T-helper 9 cell (primary cell): Measurements from ENCODE around the gene PRR16.
"Not testable (repeated sequence)": the region's sequence is repeated elsewhere in the genome, so short reads cannot be mapped to it uniquely, and the experiment has no call there.

ENCODE experiments used
- DNase-seq: peaks from one replicate; pipeline ENCODE4 v3.0.0-alpha.2; 2020

The PRR16 gene

DNA sequence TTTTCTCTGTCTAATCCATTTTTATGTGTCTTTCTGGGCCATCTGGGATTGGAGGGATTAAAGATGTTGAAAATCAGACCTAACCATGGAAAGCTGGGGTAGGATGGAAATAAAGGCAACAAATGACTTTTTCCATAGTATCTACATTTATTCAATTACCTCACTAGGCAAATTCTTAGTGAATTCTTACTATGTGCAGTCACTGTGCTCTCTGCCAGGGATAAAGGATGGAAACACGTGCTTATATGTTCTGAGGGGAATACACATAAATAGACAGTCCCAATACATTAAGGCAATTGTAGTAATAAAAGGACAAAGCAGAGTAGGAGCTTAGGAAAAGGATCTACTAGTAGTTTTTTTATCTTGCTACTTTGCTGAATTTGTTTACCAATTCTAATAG is 214.2 kb downstream of the PRR16 start:
- DNase-seq, result no peak

DNA sequence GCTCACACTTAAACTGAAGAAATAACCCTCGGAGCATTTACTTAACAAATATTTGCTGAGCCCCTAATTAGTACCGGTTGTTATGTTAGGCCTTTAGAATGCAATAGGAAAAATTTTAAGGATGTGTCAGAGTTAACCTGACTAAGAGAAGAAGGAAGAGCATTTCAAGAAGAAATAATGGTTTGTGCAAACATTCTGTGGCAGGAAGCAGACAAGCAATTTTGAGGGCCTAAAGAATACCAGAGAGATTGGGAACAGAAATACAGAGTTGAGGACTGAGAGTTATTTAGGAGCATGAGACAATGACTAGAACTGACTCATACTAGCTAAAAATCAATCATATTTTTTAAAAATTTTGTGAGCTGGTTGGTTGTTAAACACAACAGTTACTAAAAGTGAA is 218.8 kb downstream of the PRR16 start:
- no peak for DNase-seq

- DNase-seq, result no peak
These were observed 219.5 kb downstream of the PRR16 start for GRCh38 chr5:120683580-120683979.

- no peak for DNase-seq
These were observed 220.1 kb downstream of the PRR16 start for GRCh38 chr5:120684213-120684612.

- DNase-seq, result no peak
These were observed 220.8 kb downstream of the PRR16 start for GRCh38 chr5:120684749-120685415.

DNA sequence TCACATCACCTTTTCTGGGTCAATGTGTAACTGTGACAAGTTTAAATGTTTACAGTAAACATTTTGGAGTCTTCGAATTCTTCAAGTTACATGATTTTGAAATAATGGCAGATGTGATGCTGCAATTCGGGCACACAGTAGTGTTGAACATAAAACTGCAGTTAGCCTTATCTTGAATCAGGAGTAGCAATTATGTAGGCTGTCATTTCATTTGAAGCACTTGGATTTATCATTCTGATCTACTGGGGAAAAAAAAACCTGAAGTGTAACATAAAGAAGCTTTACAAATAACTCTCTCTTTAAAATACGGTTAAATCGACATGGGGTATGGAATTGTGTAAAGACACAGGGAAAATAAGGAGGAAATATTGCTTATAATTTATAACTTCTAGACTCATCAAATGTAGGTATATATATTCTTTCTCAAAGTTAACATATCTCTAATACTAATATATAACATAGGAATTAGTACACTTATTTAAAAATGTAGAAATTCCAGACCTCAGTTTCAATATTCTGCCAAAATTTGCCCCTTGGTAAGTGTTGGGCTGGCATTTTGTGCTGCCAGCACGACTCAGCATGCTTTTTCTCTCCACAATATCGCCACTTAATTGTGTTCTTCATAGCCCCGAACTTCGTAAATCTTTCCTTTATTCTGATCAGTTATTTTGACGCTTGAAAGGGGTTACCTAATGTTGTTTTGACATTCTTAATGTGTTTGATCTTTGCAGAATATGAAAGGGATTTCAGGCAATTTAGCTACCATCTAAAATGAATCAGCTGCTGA is 226.7 kb downstream of the PRR16 start:
- no peak for DNase-seq

- no peak for DNase-seq
These were observed 228.2 kb downstream of the PRR16 start for GRCh38 chr5:120692325-120692724.

GRCh38 chr5:120695368-120695880 is 231.3 kb downstream of the PRR16 start:
- no peak for DNase-seq

GRCh38 chr5:120697147-120697546 is 233.0 kb downstream of the PRR16 start:
- DNase-seq, result no peak

DNA sequence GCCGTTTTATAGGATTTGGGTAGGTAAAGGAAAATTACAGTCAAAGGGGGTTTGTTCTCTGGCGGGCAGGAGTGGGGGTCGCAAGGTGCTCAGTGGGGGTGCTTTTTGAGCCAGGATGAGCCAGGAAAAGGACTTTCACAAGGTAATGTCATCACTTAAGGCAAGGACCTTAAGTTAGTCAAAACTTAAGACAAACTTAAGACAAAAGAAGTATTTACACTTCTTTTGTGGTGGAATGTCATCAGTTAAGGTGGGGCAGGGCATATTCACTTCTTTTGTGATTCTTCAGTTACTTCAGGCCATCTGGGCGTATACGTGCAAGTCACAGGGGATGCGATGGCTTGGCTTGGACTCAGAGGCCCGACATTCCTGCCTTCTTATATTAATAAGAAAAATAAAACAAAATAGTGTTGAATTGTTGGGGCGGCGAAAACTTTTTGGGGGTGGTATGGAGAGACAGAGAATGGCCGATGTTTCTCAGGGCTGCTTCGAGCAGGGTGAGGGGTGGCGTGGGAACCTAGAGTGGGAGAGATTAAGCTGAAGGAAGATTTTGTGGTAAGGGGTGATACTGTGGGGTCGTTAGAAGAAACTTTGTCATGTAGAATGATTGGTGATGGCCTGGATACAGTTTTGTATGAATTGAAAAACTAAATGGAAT is 233.7 kb downstream of the PRR16 start:
- DNase-seq, result not testable (repeated sequence)

- DNase-seq, result not testable (repeated sequence)
These were observed 236.6 kb downstream of the PRR16 start for GRCh38 chr5:120700653-120701052.

DNA sequence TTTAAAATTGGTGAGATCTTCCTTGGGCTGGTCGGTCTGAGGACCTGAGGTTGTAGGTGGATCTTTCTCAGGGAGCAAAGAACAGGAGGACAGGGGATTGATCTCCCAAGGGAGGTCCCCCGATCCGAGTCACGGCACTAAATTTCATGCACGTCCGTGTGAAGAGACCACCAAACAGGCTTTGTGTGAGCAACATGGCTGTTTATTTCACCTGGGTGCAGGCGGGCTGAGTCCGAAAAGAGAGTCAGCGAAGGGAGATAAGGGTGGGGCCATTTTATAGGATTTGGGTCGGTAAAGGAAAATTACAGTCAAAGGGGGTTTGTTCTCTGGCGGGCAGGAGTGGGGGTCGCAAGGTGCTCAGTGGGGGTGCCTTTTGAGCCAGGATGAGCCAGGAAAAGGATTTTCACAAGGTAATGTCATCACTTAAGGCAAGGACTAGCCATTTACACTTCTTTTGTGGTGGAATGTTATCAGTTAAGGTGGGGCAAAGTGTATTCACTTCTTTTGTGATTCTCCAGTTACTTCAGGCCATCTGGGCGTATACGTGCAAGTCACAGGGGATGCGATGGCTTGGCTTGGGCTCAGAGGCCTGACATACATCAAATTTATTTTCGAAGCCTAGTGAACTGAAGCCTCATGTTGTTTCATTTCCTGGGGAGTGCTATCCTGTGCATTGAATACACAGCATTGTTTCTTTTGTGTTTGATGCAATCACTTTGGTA is 238.9 kb downstream of the PRR16 start:
- DNase-seq, result not testable (repeated sequence)

DNA sequence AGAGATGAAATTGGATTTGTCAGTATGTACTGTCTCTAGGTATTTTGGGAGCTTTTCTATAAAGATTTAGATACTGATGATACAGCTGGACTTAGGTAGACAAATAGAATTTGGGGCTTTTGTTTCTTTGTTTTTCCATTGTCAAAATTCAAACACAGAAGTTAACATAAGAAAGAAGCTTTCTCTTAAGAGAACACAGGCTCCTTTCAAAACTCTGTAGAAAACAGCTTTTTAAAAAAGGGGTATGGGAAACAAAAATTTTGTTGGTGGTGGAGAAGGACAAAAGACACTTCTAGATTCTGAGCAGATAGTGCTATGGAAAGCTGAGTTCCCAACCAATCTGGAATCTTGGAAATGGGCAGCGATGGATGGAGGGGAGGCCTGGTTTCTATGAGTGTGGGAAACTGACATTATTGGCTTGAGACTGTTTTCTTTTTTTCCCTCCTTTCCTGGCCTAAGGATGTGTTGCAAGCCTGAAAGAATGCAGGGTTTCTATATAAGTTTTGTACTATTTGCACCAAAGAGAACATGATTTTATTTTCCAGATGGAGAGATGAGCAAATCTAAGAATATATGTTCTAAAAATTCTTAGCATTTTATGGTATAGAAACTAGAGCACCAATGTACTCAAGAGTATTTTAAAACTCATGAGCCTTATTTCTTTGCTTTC is 240.0 kb downstream of the PRR16 start:
- no peak for DNase-seq

DNA sequence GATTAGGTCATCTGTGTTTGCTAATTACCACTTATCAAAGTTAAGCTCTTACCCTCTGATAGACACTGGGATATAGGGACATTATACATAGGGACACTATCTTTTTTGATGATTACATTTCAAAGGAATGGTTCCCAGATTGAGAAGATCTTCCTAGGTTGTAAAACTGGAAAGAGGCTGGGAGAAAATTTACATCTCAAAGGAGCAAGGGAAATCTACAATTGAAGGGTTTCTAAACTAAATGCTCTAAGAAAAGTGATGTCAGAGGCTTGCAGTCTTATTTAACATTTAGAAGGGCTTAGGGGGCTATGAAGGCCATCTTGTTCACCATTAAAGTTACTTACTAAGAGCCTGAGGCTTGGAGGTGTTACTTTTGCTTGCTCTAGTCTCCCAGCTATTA is 242.8 kb downstream of the PRR16 start:
- no peak for DNase-seq

DNA sequence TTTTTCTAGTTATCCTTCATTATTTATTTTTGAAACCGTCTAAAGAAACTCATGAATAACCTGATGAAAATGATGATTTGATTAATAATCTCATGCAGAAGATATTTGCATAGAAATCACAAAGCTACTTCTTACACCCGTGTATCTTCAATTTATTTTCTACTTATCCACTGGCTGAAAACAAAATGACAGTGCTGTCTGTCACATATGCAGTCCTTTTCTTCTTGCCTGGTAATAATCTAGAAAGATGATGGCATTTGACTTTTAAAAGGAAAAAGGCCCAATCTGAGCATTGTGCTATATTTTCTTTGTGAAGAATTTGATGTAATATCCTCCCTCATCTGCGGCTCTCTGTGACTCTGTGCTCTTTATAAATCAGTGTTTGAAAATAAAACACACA is 253.3 kb downstream of the PRR16 start:
- DNase-seq, result no peak

DNA sequence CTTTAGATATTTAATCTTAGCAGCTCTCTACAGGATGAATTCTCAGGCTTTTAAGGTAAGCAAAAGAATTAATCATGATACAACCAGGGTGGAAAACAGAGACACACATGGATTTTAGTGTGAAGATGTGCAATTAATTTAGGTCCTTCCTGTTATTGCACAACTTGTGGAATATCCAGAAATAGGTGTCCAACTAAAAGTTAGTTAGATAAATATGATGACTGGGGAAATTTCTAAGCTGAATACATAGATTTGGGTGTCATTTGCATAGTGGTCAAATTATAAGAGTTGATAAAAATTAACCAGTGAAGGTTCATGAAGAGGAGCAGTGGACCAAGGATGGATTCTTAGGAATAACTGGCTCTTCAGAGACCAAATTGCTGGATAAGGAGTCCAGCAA is 266.1 kb downstream of the PRR16 start:
- no peak for DNase-seq

DNA sequence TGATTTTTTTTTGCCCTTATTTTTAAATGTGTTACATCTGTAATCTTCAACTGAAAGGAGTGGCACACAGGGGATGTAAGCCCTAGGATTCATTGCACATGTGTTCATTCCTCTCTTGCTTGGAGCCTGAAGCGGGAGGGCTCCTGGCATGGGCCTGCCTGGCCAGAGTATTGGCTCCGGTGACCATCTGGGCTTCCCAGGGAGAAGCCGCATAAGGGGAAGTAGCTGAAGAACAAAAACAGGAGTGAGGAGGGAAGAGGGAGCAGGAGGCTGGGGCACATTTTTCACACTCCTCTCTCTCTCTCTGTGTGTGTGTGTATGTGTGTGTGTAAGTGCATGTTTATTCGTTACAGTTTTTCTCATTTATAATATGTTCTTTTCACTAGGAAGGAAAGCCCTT is 269.9 kb downstream of the PRR16 start:
- DNase-seq, result no peak

DNA sequence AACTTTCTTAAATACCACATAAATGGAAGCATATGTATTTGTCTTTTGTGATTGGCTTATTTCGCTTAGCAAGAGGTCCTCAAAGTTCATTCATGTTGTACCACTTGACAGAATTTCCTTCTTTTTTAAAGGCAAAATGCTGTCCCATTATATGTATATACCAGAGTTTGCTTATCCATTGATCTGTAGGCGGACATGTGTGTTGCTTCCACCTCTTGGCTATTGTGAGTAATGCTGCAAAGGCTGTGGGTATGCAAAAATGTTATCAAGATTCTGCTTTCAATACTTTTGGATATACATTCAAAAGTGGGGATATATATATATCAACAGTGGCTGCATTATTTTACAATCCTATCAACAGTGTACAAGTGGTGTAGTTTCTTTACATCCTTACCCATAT is 271.0 kb downstream of the PRR16 start:
- DNase-seq, result no peak
